ENCODE data around the gene COMT.

The COMT gene

DNA sequence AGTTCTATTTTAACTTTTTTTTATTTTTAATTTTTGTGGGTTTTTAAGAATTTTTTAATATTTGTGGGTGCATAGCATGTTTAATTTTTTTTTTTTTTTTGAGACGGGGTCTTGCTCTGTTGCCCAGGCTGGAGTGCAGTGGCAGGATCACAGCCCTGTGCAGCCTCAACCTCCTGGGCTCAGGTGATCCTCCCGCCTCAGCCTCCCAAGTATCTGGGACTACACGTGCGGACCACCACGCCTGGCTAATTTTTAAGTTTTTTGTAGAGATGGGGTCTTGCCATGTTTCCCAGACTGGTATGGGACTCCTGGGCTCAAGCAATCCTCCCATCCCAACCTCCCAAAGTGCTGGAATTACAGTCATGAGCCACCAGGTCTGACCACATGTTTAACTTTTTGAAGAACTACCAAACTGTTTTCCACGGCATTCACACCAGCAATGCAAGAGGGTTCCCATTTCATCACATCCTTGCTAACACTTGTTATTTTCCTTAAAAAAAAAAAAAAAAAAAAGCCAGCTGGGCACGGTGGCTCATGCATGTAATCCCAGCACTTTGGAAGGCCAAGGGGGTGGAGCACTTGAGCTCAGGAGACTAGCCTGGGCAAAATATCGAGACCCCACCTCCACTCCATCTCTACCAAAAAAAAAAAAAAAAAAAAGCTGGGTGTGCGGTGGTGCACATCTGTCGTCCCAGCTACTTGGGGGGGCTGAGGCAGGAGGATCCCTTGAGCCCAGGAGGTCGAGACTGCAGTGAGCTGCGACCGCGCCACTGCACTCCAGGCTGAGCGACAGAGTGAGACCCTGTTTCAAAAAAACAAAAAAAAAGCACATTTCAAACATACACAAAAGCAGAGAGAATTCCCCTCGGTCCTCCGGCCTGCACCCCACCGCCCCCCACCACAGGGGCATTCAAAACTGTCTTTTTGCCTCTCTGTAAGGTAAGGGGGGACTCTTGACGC is 16.8 kb downstream of the COMT start:
- no peak for DNase-seq

DNA sequence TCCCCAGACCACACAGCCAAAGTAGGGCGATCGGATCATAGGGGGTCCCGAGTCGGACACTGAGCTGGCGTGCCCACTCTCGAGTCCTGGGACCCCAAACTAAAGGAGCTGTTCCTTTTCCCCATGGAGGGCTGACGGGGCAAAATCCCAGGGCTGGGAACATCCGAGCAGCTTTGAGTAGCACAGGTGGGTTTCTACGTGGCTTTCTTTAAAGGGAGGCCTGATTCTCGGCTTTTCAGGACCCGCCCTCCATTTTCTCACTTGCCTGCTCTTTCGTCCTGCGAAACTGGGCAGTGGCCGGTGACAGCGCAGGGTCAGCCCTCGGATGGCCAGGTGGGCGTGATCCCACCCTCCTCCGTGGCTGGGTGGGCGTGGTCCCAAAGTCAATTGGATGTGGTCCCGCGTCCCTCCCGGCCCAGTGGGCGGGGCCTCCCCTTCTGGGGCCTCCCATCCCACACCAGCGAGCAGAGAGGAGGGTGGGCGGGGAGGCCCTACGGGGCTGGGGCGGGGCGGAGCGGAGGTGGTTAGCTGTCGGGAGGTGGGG is 17.5 kb downstream of the COMT start:
- DNase-seq: no peak

DNA sequence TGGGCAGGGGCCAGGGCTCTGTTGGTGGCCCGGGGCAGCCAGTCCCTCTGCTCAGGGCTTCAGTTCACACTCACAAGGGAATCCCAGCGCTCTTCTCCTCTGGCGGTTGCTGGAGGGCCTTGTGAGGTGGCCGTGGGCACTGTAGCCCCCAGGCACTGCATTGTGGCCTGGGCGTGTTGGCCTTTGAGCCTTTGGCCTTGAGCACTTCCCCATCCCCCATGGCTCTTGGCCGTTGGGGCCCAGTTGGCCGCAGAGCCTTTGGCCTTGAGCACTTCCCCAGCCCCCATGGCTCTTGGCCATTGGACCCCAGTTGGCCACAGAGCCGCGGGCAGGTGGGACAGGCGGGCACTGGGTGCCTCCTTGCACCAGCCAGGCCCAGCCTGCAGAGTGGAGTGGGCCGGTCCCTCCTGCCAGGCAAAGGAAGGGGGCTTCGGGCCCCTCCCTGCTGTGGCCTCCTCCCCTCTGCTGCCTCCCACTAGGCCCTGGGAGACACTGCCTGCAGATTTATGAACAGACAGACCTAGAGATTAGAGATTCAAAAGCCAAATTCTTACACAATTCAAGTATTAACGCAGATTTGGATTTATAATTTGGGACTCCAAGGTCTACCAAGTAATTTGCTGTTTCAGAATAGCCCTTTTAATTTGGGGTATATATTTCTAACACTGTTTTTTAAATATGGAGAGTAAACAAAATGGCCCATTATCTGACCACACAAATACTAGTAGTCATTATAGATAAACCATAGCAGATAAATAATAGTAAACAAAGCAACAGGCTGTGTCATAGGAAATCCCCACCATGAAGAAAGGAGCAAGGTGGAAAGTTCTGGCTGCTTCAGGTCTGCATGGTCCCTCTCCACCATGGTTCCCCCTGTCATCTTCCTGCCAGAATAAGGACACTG is 18.3 kb downstream of the COMT start:
- DNase-seq: no peak

DNA sequence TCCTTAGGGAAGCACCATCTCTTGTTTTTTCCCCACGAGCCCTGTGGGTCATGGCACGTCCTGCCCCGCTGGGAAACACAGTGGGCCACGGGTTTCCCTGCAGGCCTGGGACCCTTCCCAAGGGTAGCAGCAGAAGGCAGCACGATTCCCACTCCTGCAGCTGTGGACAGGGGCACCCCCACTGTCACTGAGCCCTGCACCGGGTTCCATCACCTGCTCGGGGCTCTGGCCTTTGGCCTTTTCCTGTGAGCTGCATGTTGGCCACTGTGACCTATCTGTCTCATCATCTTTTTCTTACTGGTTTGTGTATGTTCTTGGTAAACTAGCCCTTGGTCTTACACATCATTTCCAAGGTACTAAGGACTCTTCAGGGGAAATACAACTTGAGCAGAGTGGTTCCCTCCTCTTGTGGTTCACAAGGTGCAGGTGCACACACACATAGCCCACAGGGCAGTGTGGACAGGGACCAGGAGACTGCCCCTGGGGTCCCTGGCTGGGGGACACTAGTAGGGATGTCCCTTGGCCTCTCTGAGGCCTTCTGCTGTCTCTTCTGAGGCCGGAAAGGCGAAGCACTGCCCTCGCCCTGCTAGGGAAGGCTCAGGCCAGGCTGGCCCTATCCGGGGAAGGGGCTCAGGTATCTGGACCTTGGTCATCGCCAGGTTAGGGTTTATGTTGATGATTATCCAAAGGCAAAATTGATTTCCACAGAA is 19.1 kb downstream of the COMT start:
- no peak for DNase-seq

DNA sequence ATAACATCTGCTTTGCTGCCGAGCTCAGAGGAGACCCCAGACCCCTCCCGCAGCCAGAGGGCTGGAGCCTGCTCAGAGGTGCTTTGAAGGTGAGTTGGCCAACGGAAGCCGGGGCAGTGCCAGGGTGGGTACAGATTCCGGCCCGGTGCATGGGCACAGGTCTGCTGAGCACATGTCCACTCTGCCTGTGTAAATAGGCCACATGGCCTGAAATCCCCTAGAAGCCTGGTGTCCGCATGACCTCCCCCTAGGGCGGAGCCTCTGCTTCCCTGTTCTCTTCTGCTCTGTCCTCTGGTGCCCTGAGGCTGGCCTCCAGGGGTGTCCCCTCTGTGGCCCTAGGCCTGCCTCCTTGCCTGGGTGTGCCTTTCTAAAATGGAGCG is 19.6 kb downstream of the COMT start:
- no peak for DNase-seq

DNA sequence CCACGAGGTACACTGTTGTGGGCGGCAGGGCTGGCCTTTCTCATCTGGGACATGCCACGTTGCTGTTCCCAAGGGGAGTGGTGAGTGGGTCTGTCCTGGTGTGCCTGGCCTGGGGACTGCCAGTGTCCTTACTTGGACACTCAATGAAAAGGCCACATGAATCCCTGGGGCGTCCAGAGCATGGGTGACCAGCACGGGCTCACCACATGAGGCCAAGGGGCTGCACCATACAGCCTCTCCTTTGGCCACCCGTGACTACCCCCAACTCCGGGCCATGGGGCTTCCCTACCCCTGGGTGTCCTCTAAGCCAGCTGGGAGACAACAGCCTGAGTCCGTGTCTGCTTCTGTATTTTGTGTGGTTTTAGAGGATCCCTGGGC is 20.3 kb downstream of the COMT start:
- no peak for DNase-seq

DNA sequence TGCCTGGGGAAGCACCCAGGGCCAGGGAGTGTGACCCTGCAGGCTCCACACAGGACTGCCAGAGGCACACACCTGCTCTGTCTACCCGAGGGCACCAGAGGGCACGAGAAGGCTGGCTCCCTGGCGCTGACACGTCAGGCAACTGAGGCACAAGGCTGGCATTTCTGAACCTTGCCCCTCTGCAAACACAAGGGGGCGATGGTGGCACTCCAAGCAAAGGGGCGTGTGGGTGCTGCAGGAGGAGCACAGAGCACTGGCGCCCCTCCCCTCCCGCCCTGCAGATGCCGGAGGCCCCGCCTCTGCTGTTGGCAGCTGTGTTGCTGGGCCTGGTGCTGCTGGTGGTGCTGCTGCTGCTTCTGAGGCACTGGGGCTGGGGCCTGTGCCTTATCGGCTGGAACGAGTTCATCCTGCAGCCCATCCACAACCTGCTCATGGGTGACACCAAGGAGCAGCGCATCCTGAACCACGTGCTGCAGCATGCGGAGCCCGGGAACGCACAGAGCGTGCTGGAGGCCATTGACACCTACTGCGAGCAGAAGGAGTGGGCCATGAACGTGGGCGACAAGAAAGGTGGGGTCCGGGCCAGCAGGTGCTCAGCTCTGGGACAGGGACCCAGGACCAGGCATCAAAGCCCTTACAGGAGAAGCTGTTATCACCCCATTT is 20.8 kb downstream of the COMT start:
- peak; percentile 46 to 62 for DNase-seq

DNA sequence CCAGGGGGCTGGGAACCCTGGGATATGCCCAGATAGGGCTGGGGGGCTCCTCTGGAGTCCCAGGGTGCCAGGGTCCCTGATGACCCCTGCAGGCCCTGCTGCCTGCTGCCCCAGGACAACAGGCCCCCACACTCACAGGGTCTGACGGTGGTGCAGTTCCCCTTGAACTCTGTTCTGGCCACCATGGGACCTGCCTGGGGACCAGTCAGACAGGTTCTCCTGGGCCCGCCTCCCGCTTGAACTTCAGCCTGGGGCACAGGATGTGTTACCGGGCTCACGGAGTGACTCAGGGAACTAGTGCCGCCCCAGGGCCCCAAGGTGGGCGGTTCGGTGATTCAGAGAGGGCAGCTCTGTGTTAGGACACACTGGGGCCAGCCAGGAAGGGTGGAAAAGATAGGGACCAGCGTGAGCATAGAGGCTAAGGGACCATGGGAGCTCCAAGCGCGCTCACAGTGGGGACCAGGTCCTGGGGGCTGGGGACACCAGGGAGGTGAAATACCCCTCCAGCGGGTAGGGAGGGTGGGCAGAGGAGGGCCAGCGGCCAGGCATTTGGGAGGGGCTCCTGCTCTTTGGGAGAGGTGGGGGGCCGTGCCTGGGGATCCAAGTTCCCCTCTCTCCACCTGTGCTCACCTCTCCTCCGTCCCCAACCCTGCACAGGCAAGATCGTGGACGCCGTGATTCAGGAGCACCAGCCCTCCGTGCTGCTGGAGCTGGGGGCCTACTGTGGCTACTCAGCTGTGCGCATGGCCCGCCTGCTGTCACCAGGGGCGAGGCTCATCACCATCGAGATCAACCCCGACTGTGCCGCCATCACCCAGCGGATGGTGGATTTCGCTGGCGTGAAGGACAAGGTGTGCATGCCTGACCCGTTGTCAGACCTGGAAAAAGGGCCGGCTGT is 21.6 kb downstream of the COMT start:
- DNase-seq: no peak

DNA sequence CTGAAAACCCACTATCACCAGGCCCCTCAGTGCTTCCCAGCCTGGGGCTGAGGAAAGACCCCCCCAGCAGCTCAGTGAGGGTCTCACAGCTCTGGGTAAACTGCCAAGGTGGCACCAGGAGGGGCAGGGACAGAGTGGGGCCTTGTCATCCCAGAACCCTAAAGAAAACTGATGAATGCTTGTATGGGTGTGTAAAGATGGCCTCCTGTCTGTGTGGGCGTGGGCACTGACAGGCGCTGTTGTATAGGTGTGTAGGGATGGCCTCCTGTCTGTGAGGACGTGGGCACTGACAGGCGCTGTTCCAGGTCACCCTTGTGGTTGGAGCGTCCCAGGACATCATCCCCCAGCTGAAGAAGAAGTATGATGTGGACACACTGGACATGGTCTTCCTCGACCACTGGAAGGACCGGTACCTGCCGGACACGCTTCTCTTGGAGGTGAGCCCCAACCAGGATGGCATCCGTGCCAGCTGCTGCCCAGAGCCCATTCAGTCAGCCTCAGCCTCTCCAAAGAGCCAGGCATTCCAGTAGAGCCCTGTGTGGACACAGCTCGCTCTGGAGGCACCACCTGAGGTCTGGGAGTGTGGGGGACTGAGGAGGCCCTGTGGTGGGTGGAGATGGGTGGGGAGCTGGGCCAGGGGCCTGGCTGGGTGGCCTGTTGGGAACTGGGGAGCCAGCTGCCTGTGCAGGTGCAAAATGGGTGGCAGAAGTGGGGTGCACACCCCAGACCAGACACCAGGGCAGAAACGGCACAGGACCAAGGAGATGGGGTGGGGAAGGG is 22.5 kb downstream of the COMT start:
- DNase-seq: no peak

DNA sequence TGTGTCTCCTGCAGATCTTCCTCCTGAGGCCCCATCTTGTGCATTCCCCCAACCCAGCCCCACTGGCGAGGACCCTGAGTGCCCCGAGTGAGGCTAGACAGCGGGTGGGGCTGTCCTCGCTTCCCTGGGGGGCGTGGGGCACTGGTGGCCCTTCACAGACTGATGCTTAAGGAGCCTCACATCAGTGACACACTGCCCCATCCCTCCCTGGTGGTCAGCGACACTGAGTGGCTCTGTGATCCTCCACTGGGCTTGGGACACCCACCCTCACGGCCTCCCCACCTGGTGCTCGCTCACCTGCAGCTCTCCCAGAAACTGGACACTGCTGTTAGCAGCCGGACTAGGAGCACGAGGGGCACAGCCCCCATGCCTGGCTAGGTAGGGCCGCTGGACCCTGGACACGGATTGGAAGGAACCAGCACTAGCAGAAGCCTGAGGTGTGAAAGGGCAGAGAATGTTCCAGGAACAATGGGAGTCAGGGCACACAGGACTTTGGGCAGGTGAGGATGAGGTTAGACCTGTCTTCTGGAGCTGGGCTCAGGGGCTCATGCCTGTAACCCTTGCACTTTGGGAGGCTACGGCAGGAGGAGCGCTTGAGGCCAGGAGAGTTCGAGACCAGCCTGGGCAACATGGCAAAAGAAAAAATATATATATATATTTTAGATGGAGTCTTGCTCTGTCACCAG is 23.3 kb downstream of the COMT start:
- no peak for DNase-seq

DNA sequence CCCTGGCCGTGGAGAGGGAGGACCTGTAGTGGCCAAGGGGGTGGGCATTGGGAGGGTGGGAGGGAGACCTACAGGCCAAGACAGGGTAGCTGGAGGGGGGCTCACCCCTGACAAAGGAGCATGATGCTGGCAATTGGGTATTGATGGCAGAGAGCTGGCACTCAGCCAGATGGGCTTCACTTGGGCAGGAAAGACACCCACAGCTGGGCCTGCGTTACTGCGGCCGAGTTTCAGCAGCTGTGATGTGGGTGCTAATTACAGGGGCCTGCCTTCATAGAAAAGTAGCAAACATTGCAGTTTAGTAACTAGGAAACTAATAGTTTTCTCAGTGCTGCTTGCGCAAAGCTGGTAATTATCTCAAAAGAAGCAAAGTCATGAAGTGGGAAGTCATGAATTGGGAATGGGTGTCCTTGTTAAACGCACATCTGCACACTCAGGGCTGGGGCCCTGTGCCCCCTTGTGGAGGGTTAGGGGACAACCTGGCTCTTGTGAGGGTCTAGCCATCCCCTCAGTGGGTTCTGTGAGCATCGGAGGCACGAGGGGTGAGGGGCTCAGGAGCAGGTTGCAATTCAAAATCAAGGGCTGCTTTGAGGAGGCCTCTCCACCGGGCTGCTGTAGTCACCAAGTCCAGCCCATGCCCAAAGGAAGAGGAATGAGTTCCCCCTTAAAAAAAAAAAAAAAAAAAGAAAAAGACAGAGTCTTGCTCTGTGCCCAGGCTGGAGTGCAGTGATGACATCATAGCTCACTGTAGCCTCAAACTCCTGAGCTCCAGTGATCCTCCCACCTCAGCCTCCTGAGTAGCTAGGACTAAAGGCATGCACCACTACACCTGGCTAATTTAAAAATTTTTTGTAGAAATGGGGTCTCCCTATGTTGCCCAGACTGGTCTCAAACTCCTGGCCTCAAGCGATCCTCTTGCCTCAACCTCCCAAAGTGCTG is 24.5 kb downstream of the COMT start:
- no peak for DNase-seq

DNA sequence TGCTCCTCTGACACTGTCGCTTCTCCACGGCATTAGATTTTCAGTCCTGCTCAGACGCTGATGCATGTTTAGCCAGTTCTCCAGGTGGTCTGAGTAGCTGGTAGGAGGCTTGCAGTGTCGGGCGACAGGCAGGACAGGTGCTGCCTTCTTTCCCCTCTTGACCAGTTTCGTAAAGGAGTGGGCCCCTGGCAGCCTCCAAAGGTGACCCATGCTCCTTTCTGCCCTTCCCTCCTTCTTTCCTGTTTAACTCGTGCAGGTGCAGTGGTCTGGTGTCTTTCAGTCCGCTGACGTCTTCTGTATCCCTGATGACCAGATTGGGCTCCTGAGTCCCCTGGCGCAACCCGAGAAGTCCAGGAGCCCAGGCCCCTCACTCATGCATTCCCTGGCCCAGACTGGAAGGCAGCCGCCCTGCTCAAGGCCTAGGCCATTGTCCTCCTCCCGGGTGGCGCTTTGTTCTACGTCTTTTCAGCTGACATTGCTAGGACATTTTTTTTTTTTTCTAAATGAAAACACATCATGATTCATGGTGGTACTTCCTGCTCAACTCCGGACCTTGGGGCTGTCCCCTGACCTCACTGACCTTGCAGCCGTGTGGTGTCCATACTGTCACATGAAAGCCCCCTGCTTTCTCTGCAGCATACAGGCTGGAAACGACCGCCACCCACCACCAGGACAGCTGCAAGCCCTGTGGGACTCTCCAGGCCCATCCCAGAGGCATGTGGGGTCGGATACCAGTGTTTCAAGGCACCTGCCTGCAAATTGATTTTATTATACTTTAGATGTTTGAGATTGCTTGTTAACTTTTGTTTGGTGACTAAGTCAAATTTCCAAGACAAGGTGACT is 25.6 kb downstream of the COMT start:
- no peak for DNase-seq

DNA sequence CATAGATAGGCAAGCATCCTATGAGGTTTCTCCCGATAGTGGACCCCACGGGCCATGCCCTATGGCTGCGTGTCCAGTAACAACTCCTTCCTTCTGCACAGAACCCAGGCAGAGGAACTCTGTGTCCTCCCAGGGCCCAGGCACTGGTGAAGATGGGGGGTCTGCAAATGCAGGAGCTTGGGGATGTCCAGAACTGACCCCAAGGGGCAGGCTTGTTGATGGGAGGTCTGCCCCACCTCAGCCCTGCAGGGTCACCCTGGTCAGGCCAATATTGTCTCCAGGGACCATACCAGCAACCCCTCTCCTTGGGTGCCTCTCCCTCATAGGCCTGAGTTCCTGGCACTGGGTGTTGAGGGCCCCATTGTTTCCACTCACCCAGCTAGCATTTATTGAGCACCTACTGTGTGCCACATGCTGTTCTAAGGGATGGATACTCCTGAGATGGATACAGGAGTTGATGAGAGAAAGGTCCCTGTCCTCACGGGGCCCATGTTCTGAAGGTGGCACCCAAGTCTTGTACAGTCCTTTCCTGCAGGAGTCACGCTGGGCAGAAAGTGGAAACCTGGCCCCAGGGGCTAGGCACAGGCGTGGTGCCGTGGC is 26.4 kb downstream of the COMT start:
- DNase-seq: no peak

DNA sequence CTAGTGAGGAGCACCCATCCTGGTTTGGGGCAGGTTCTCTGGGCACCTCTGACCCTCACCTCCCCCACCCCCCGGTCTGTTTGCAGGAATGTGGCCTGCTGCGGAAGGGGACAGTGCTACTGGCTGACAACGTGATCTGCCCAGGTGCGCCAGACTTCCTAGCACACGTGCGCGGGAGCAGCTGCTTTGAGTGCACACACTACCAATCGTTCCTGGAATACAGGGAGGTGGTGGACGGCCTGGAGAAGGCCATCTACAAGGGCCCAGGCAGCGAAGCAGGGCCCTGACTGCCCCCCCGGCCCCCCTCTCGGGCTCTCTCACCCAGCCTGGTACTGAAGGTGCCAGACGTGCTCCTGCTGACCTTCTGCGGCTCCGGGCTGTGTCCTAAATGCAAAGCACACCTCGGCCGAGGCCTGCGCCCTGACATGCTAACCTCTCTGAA is 26.9 kb downstream of the COMT start:
- no peak for DNase-seq

DNA sequence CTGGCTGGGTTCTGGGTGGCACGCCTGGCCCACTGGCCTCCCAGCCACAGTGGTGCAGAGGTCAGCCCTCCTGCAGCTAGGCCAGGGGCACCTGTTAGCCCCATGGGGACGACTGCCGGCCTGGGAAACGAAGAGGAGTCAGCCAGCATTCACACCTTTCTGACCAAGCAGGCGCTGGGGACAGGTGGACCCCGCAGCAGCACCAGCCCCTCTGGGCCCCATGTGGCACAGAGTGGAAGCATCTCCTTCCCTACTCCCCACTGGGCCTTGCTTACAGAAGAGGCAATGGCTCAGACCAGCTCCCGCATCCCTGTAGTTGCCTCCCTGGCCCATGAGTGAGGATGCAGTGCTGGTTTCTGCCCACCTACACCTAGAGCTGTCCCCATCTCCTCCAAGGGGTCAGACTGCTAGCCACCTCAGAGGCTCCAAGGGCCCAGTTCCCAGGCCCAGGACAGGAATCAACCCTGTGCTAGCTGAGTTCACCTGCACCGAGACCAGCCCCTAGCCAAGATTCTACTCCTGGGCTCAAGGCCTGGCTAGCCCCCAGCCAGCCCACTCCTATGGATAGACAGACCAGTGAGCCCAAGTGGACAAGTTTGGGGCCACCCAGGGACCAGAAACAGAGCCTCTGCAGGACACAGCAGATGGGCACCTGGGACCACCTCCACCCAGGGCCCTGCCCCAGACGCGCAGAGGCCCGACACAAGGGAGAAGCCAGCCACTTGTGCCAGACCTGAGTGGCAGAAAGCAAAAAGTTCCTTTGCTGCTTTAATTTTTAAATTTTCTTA is 27.8 kb downstream of the COMT start:
- no peak for DNase-seq

DNA sequence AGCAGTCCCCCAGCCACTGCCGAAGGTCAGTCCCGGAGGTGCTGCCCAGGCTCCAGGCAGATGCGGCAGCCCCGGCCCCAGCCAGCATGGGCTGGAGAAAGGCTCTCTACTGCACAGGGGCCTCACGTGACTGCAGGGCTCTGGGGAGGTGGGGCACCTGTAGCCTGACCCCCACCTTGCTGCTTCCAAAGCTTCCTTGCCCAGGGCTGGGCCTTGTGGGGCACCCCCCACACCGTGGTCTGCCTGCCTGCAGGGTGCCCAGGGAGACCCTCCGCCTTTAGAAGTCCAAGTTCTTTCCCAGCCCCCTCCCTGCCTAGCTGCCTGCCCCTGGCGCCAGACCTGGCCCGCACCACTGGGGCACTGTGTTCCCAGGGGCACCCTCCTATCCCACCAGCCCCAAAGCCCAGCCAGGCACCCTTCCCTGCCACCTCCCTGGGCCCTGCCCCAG is 28.5 kb downstream of the COMT start:
- DNase-seq: no peak

Data from CD4-positive, alpha-beta T cell treated with Interferon alpha-2 for 1 hour (primary cell).